Colonic mucosa (tissue), 4 donors: ENCODE results near the gene MXRA8. TPM values are rescaled to one million over a fixed set of nuclear protein-coding genes. Genes with fewer than 3 reads are reported as not detected.

Source experiments
- DNase-seq: peaks from one replicate; pipeline ENCODE4 v3.0.0-alpha.2; 2020
- H3K27ac ChIP-seq: fragments of 200-600 bp; one replicate; pipeline ENCODE4 v1.8.0; 2021
- H3K27me3 ChIP-seq: fragments of 200-600 bp; one replicate; pipeline ENCODE4 v1.8.0; 2021
- H3K36me3 ChIP-seq: fragments of 200-600 bp; one replicate; pipeline ENCODE4 v1.8.0; 2021
- H3K4me1 ChIP-seq: fragments of 200-600 bp; one replicate; pipeline ENCODE4 v1.8.0; 2021; ENCODE audit warnings: mild to moderate bottlenecking
- H3K4me3 ChIP-seq: fragments of 200-600 bp; one replicate; pipeline ENCODE4 v1.8.0; 2021
- H3K9ac ChIP-seq, 2 donors: one replicate each; pipeline ENCODE4 v1.7.0; 2013; ENCODE audit warnings: control low read depth in 2 of 2, low read depth in 2 of 2, low read length in 2 of 2
- H3K9me3 ChIP-seq: fragments of 200-600 bp; one replicate; pipeline ENCODE4 v1.8.0; 2021
- CTCF ChIP-seq: fragments of 200-600 bp; IDR thresholded peaks from one replicate; pipeline ENCODE4 v1.8.0; 2022; ENCODE audit warnings: antibody characterized with exemption, mild to moderate bottlenecking
- intact Hi-C: fragments of 100-400 bp; cut with DNase I; formaldehyde crosslinking; loops from one replicate; pipeline ENCODE4 v1.14.1; 2022
- total RNA-seq, 2 donors: library from RNA; stranded (reverse); fragmentation: NEBNext Ultra II Directional in 1 of 2; extraction: Animal tissue kit (Norgen Biotek cat#: 25700) in 1 of 2; gene quantifications; one replicate each; pipeline ENCODE4 v1.2.1, GENCODE V29; 2021
- donor health status: healthy.
- donor health status: DM: no; HTN: no; CAD: no.
- donor health status: DM: no; HTN: no; CAD: no.

The MXRA8 gene
- total RNA-seq, 2 donors from 2014 or later = 5.9 to 14.0 TPM

GRCh38 chr1:1377540-1378205 lies 19.3 kb upstream of the MXRA8 start:
- Histone ChIP-seq H3K4me1 (peaks cover 17% of the 10 kb centered on the region), H3K27me3 (no peaks in the 10 kb centered on the region), H3K9ac (no peak overlapping the region), H3K4me3 (no peak overlapping the region), H3K36me3 (no peaks in the 10 kb centered on the region), H3K9me3 (no peaks in the 10 kb centered on the region), H3K27ac (no peak overlapping the region)
- DNase-seq = no peak
- intact Hi-C loops = no loop called here
- no peak for TF ChIP-seq CTCF

- Histone ChIP-seq H3K4me1 (peaks cover 23% of the 10 kb centered on the region), H3K36me3 (no peaks in the 10 kb centered on the region), H3K27ac (no peak overlapping the region), H3K9me3 (no peaks in the 10 kb centered on the region), H3K27me3 (no peaks in the 10 kb centered on the region), H3K9ac (no peak overlapping the region), H3K4me3 (no peak overlapping the region)
- TF ChIP-seq CTCF = no peak
- intact Hi-C loops = no loop called here
- DNase-seq = no peak
Measured at GRCh38 chr1:1376551-1377226, 18.3 kb upstream of the MXRA8 start.

- intact Hi-C loops = no loop called here
- peak within 1 kb of the TSS; percentile 76 for H3K27ac ChIP-seq
Measured at GRCh38 chr1:1374929-1375662, 16.7 kb upstream of the MXRA8 start, which contains the start of gene AURKAIP1. Gene AURKAIP1, minus strand, starts transcription at chr1:1375207. Its CDS starts 451 bp downstream, at chr1:1374756.

GRCh38 chr1:1374589-1374928 lies 16.2 kb upstream of the MXRA8 start:
- peaks cover 23% of the 10 kb centered on the region for H3K4me1 ChIP-seq
- intact Hi-C loops = no loop called here
- no peak for DNase-seq

More at GRCh38 chr1:1374929-1375662, 16.7 kb upstream of the MXRA8 start, which contains the start of gene AURKAIP1:
- Histone ChIP-seq H3K9me3 (no peaks in the 10 kb centered on the region), H3K4me3 (peak within 1 kb of the TSS; percentile 75), H3K27me3 (no peaks in the 10 kb centered on the region), H3K36me3 (no peaks in the 10 kb centered on the region), H3K4me1 (peaks cover 23% of the 10 kb centered on the region), H3K9ac (peak within 1 kb of the TSS; percentile 87 to 98)
- TF ChIP-seq CTCF = no peak
- DNase-seq = peak; percentile 98

More at GRCh38 chr1:1374589-1374928, 16.2 kb upstream of the MXRA8 start:
- no peaks in the 10 kb centered on the region for H3K36me3 ChIP-seq
- peak overlapping the region; percentile 76 for H3K27ac ChIP-seq
- H3K9me3 ChIP-seq = no peaks in the 10 kb centered on the region
- peak overlapping the region; percentile 87 to 98 for H3K9ac ChIP-seq
- H3K4me3 ChIP-seq = peak overlapping the region; percentile 75
- H3K27me3 ChIP-seq = no peaks in the 10 kb centered on the region
- TF ChIP-seq CTCF = no peak
